SK-N-MC (cell line): ENCODE measurements around the gene MT1E.

Experiments used
- EZH2 ChIP-seq: fragments of 200-600 bp; sonication (generic); IDR thresholded peaks from one replicate; pipeline ENCODE4 v1.6.1; 2017; ENCODE audit warnings: antibody characterized with exemption
- POLR2AphosphoS5 ChIP-seq: IDR thresholded peaks from 2 replicates; pipeline ENCODE4 v1.6.1; 2012; ENCODE audit warnings: mild to moderate bottlenecking, low read depth, low read length, borderline replicate concordance

DNA sequence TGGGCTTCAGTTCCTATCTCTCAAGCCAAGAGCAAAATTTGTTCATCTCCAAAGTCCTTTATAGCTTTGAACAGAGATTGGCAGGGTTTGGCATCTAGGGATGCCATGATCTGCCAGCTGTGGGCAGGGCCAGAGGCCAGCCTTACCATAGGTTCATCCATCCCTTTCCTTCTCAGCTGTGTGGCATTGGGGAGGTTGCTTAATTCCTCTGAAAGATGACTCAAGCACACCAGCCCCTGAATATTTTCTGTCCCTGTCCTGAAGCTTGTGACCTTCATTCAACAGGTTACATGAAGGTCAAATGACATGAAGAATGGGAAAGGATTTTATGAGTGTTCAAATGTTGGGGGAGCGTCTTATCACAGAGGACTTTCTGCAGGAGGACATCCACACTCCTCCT is 38.9 kb downstream of the MT1E start:
- TF ChIP-seq POLR2AphosphoS5 (no peak), EZH2 (no peak)
